NCI-H146 treated with DMSO at 0.1 percent for 48 hours (cell line): ENCODE measurements around the gene ATG16L2.
A peak's percentile ranks its signal among the peaks of the same experiment; 100 is the strongest.
"Not testable (repeated sequence)": the region's sequence is repeated elsewhere in the genome, so short reads cannot be mapped to it uniquely, and the experiment has no call there.

Source experiments
- DNase-seq: peaks from one replicate; lab custom pipeline; 2025; ENCODE audit not compliant: unreplicated experiment; lab: John Stamatoyannopoulos, UW

Gene ATG16L2

DNA sequence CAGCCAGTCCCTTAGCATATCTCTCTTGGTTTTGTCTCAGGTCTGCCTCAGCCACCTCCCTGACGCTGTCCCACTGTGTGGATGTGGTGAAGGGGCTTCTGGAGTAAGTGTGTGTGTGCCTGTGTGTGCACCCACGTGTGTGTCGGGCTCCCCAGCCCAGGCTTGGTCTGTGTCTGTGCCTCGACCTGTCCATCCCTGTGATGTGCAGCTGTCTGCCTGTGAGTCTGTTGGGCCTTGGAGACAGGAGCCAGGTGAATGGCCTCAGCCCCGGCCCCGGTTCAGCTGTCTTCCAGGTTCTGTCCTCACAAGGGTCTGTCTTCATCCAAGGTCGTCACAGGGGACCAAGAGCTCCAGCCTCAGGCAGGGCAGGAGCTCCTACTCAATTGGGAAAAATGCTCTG is 9.8 kb downstream of the ATG16L2 start:
- no peak for DNase-seq

DNA sequence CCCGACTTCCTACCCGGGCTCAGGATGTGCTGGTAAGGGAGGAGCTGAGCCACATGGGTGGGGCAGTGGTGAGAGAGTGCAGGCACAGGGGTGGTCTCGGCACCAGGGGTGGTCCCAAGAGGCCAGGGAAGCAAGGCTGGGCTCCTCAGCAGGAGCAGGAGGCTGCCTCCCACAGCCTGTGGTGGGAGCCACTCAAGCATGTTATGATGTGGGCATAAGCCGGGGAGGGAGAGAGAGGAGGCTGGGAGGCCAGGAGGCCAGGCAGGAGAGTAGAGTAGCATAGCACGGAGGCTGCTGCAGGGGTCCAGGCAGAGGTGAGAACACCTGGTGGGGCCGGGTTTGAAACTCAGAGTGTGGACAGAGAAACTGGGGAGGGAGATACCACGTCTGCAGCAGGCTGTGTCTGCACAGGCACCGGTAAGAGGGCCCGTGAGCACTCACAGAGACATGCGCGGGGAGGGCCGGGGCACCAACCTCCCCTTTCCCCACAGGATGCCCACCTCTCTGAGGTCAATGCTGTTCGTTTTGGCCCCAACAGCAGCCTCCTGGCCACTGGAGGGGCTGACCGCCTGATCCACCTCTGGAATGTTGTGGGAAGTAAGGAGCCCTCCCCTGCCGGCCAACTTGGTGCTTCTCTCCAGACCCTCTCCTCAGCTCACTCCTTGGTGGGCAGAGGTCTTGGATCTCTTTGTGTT is 10.7 kb downstream of the ATG16L2 start:
- DNase-seq: no peak

DNA sequence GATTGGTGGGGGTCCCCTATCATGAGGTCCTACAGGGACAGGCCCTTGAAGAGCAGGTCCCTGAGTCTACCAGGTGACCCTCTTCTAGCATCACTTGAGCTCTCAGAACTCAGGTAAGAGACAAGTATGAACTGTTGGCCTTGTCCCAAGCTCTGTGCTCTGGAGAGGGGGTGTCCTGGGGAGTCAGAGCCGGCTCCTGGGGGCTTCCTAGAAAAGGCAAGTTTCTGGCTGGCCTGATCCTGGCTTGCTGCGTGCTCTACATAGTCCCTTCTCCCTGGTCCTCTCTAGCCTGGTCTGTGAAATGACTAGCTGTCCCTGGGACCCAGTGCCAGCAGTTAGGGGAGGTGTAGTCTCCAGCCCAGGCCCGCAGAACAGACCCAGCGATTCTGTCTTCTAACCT is 11.4 kb downstream of the ATG16L2 start:
- no peak for DNase-seq

DNA sequence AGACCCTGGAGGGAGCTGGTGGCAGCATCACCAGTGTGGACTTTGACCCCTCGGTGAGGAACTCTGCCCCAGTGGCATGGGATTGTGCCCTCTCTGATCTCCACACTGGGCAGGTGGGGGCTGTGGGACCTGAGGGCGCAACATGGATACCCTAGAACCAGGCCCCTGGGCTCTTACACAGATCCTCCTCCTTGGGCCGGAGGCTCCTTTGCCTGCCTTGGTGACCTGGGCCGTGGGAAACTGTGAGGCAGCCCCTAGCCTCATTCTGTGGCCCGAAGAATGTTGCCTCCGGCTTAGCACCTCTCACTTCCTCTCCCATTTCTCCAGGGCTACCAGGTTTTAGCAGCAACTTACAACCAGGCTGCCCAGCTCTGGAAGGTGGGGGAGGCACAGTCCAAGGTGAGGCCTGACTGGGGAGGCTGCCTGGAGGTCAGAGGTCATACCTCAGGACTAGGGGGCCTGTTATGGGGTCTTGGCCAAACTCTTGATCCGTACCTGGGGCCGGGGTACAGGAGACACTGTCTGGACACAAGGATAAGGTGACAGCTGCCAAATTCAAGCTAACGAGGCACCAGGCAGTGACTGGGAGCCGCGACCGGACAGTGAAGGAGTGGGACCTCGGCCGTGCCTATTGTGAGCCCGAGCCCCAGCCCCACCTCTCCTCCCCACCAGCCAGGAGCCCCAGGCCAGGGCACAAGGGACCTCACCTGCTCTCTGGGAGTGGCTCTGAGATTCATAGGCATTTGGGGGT is 12.2 kb downstream of the ATG16L2 start:
- no peak for DNase-seq

DNA sequence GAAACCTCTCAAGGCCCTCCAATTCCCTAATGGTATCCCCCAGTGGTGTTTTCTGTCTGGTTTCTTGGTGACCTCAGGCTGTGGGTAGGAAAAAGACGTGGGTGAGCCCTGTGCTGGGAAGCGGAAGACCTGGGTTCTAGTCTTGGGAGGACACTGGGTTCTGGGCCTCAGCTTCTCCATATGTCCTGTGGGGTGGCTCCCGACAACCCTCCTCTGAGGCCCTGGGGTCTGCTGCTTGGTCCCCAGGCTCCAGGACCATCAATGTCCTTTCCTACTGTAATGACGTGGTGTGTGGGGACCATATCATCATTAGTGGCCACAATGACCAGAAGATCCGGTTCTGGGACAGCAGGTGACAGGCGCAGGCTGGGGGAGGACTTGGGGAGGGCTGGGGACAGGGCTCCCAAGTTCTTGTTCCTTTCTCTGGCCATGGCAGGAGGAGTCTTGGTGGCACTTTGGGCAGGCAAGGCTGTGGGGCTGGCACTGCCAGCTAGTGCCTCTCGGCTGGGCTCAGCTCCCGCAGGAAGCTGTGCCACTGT is 12.8 kb downstream of the ATG16L2 start:
- no peak for DNase-seq

DNA sequence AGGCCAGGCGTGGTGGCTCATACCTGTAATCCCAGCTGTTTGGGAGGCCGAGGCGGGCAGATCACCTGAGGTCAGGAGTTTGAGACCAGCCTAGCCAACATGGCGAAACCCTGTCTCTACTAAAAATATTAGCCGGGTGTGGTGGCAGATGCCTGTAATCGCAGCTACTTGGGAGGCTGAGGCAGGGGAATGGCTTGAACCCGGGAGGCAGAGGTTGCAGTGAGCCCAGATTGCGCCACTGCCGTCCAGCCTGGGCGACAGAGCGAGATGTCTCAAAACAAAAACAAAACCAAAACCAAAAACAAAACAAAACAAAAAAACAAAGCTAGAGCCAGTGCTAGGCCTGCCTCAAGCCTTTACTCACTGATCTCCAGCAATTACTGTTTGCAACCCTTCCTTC is 13.4 kb downstream of the ATG16L2 start:
- DNase-seq: not testable (repeated sequence)

DNA sequence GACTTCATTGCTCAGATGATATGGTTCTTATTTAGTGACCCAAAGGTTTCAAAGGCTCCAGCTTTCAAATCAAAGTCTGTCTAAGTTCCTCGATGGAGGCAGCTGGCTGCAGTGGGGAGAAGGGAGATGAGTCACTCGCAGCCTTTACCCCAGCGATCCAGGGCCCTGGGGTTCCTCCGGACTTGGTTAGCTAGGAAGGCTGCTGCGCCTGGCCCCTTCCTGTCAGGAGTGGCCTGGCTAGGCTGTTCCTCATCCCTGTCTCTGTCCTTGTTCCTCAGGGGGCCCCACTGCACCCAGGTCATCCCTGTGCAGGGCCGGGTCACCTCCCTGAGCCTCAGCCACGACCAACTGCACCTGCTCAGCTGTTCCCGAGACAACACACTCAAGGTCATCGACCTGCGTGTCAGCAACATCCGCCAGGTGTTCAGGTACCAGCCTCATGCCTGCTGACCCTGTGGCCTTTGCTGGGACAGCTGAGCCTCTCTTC is 13.9 kb downstream of the ATG16L2 start:
- peak; percentile 35 for DNase-seq

DNA sequence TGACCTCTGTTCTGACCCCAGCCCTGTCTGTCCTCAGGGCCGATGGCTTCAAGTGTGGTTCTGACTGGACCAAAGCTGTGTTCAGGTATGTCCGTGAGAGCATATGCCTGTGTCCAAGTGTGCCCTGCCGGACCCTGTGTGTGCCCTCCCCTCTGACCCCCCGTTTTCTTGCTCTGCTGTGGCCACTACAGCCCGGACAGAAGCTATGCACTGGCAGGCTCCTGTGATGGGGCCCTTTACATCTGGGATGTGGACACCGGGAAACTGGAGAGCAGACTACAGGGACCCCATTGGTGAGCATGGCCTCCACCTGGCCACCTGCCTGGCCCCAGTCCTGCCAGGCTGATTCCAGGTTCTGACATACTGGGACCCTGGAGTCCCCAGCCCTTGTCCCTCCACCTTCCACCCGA is 14.5 kb downstream of the ATG16L2 start:
- no peak for DNase-seq

DNA sequence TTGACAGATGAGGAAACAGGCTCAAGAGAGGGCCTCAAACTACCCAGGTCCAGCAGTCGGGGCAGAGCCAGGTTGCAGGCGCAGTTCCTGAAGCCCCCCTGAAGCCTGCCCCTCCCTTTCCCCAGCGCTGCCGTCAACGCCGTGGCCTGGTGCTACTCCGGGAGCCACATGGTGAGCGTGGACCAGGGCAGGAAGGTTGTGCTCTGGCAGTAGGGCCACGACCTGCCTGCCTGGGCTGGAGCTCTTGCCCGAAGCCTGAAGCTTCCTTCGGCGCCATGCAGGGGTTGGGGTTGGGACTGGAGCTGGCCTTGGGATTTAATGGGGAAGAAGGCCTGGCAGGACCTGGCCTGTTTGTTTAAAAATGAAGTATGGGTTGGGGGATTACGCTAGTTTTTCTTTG is 15.0 kb downstream of the ATG16L2 start:
- DNase-seq: no peak

DNA sequence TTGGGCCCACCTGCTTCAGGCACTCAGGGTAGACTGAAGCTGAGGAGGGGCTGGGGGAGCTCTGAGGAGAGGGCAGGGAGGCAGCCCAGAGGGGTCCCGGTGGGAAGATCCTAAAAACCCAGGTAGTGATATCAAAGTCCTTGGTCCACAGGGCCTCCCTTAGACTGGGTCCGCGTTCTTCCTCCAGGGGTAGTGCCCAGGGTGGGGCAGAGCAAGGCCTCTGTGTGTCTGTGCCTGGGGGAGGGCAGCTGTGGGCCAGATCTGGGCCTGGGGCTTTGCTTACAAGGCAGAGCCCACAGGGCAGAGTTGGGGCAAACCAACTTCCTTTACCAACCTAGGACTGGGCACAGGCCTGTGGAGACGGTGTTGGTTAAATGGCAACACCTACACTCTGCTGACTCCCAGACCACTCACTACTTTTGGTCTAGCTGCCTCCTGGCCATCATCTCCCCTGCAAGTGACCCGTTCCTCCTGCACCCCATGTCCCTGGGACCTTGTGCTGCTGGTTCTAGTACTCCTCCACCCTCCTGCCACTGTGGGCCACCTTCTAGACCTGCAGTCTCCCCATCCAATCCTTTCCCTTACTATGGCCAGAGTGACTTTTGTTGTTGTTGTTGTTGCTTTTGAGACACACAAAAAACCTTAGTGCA is 15.8 kb downstream of the ATG16L2 start:
- DNase-seq: no peak

DNA sequence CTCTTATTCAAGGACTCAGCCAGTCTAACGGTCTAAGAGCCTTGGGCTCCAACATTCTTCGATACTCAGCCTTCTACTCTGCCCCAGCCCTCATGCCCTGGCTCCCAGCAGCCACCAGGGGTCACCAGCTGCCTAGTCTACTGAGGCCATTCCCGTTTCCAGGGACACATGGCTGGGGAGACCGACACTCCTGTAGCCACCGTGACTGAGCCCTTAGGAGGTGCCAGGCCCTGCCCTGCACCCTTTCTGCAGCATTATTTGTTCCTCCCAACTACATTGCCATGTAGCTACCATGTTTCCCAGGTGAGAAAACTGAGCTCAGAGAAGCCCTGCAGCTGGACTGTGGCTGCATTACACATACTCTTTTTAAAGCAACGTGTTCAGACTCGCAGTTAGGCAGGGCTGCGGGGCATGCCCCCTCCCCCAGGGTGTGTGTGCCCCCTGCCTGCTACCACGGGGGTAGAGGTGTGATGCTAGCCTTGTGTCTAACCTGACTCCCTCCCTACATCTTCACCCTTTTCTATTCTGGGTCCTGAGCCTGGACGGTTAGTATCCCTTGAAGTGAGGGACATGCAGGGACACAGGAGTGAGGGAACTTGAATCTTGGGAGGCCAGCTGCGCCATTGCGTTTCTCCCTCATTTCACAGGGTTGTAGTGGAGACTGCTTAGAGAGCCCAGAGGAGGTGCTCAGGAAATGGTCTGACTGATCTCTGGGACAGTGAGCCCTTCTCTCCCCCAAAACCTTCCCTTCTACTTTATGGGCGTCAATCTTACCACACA is 17.5 kb downstream of the ATG16L2 start:
- DNase-seq: peak; percentile 40

DNA sequence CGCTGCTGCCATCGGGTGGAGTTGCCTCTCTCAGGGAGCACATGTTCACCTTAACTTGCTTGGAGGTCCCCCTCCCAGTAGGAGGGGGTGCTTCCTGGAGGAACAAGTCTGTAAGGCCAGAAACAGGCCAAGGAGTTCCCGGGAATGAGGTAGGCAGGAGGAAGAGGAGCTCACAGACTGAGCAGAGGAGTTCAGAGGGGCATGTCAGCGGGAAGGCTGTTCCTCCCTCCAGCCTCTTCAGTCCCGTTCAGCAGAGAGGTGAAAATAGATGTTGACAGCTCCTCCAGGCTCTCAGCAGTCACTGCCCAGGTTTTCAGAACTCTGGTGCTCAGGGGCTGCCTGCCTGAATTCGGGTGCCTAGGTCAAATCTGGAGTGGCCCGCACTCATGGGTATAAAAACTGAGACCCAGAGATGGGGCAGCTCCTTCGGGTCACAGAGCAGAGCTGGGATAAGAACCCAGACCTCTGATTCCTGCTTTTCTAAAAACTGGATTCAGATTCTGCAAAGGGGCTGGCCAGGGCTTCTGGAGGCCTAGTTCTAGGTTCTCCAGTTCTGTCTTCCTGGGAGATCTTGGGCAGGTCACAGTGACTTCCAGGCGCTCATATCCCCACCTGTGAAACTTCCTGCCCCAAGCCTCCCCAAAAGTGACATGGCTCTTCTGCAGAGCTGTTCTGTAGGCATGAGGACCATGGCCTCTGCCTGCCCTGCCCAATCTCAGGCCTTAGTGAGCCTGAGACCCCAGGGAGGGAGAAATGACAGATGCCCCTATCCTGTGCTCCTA is 18.3 kb downstream of the ATG16L2 start:
- DNase-seq: no peak

DNA sequence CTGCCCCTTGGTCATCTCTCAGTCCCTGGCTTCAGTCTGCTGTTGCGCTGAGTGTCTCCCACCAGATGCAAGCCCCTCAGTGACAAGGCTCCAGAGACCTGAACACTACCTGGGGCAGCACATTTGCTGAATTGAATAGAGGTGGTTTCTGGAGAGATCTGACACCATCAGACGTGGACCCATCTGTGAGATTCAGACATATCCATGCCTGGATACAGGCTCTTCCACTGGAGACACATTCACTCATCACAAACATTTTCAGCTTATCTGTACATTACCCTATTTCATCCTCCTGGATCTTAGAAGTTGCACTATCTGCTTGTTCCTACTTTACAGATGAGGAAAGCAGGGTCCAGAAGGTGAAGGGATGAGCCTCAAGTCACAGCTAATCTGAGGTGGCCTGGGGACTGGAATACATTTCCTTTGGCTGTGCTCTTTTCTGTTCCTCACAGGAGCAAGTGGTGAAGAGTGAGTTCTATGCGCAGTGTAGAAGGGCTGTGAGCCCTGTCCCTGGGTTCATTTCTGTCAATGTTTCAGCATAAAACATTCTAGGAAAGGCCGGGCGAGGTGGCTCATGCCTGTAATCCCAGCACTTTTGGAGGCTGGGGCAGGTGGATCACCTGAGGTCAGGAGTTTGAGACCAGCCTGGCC is 19.0 kb downstream of the ATG16L2 start:
- no peak for DNase-seq

DNA sequence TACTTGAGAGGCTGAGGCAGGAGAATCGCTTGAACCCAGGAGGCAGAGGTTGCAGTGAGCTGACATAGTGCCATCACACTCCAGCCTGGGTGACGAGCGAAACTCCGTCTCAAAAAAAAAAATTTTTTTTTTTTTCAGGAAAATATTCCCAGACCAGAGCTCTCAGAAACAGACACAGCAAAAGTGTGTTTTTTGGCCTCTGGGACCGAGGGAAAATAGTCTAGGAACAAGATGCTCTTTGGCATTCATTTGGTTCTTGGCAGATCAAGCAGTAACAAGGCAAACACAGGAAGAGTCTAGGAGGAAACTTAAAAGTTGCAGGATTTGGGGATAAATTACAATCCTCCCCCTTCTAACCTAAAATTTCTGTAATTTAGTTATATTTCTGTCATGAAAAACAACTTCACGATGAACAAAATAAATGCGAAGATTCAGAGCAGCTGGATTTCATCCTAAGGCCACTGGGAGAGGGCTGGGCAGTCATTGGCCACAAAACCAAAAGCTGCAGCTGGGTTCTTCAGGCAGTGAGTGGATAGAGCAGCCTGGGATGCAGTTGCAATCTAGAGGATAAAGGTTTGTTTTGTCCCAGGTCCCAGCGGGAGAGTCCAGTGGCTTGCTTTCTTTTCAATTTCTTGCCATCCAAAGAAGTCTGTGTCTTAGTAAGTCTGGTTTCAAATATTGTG is 19.7 kb downstream of the ATG16L2 start:
- no peak for DNase-seq

DNA sequence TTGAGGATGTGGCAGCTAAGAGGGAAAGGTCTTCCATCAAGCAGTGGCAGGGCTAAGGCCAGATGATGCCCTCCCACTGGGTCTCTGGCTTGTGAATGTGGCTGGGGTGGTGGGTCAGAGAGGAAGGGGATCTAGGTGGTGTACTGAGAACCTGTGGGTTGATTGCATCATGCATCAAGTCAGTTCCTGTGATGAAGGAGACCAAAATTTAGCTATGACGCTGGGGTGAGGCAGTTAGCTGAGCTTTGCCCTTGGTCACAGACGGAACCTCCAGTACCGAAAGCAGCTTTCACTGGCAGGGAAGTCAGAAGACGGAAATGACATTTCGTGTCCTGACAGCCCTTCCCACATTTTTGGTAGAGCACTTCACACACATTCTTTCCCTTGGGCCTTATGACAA is 20.7 kb downstream of the ATG16L2 start:
- no peak for DNase-seq

DNA sequence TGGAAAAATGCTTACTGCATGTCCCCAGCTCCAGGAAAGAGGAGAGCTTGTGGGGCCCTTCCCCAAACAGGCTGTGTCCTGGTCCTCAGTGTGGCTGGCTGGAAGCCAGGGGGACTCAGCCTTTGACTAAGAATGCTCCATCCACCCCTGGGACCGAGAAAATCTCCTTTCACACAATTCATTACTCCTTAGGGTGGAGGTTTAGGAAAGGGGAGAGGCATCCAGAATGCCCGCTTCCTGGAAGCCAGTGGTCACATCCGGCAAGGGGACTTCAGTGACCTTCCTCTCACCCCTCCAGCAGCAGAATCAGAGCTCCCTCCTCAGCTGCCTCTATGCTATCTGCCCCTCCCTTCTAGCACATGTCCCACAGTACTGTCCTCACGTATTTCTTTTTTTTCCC is 21.9 kb downstream of the ATG16L2 start:
- no peak for DNase-seq

DNA sequence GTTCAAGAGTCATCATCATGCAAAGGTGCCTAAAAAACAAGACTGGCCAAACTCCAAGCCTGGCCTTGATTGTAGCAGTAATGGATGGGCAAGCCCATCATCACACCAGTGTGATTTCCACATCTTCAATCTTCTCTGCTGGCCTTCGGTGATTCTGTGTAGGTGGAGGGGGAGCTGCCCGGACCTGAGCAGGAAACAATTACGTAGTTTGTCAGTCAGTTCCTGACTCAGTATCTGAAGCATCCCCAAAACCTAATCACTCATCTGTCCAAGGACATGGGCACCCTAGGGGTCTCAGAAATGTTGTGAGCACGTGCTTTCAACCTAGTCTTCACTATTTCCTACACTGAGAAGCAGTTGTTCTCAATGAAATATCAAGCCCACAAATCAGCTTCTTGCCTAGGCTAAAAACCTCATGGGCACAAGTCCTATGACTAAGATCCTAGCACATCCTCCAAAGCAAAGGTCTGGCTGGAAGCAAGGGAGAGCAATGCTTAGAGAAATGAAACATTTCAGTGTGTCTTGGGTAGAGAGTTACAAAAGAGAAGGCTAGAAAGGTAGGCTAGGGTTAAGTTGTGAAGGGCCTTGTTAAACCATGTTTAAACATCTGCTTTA is 24.6 kb downstream of the ATG16L2 start:
- DNase-seq: no peak

DNA sequence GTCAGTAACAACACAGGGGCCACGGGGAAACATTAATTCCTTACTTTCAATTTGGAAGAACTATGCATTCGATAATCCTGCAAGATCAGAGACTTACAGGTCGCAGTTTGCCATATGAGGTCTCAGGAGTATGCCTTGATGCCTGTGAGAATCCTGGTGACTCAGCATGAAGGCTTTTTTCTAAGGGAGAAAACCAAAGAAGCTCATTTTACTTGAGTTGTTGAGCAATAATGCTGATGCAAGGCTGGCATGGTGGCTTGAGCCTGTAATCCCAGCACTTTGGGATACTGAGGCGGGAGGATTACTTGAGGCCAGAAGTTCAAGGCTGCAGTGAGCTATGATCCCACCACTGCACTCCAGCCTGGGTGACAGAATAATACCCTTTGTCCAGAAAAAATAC is 26.6 kb downstream of the ATG16L2 start:
- no peak for DNase-seq

DNA sequence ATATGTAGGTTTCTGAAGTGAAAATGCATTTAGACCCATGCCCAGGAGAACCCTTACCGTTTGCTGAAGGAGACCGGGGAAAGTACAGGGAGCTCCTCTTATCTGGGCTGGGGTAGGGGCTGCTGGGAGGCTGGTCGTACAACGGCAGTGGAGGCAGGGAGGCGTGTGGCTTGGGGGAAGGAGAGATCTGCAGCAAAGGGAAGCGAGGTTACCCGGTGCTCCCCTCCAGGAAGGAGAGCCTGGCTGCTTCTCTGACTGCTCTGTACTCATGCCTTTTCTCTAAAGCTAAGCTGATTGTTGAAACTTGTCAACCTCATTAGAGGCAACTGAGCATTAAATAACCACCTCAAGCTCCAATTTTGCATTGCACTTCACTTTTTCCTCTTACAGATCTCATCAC is 27.2 kb downstream of the ATG16L2 start:
- no peak for DNase-seq
